Keratinocyte (primary cell): ENCODE results near the gene AAMP. TPM values are rescaled to one million over a fixed set of nuclear protein-coding genes. Genes with fewer than 3 reads are reported as not detected.

ENCODE experiments used
- DNase-seq: peaks from one replicate; pipeline ENCODE4 v3.0.0-alpha.2; 2011; ENCODE audit warnings: low read depth, missing footprints, low spot score
- FAIRE-seq: peaks from 2 replicates; lab custom pipeline; 2011; peaks lifted over from hg19 to GRCh38; lab: Jason Lieb, UNC
- H2AFZ ChIP-seq: 2 replicates; pipeline ENCODE4 v1.6.0; 2012; ENCODE audit warnings: low read length, control low read depth, inconsistent platforms; ENCODE audit not compliant: control insufficient read depth
- H3K27ac ChIP-seq: 2 replicates; pipeline ENCODE4 v1.5.1; 2011; ENCODE audit warnings: low read length; ENCODE audit not compliant: control insufficient read depth, insufficient read depth
- H3K27me3 ChIP-seq: 3 replicates; pipeline ENCODE4 v1.6.0; 2011; ENCODE audit warnings: low read length; ENCODE audit not compliant: control insufficient read depth, insufficient read depth; ENCODE audit errors: extremely low read depth
- H3K36me3 ChIP-seq, 2 experiments: 2 replicates in 1 of 2; 3 replicates in 1 of 2; pipeline ENCODE4 v1.5.1; 2011; ENCODE audit warnings: low read length in 2 of 2, mild to moderate bottlenecking in 1 of 2; ENCODE audit not compliant: control insufficient read depth in 2 of 2, insufficient read depth in 2 of 2; ENCODE audit errors: extremely low read depth in 1 of 2
- H3K4me1 ChIP-seq: 3 replicates; pipeline ENCODE4 v1.5.1; 2011; ENCODE audit warnings: low read length; ENCODE audit not compliant: control insufficient read depth, insufficient read depth; ENCODE audit errors: extremely low read depth
- H3K4me2 ChIP-seq: 3 replicates; pipeline ENCODE4 v1.6.0; 2011; ENCODE audit warnings: low read depth, low read length; ENCODE audit not compliant: control insufficient read depth, insufficient read depth; ENCODE audit errors: extremely low read depth
- H3K4me3 ChIP-seq, 3 experiments: fragments of 200-600 bp in 1 of 3; sonication (generic) in 1 of 3; 2 replicates in 2 of 3; 3 replicates in 1 of 3; pipeline ENCODE4 v1.5.1; 2011 to 2016; ENCODE audit warnings: low read length in 3 of 3, mild to moderate bottlenecking in 3 of 3, control low read depth in 2 of 3, inconsistent platforms in 1 of 3, low read depth in 1 of 3, mixed read lengths in 1 of 3, mixed run types in 1 of 3, moderate library complexity in 1 of 3; ENCODE audit not compliant: control insufficient read depth in 2 of 3, insufficient read depth in 2 of 3; ENCODE audit errors: extremely low read depth in 1 of 3
- H3K79me2 ChIP-seq: 2 replicates; pipeline ENCODE4 v1.6.0; 2012; ENCODE audit warnings: low read length; ENCODE audit not compliant: control insufficient read depth, insufficient read depth
- H3K9ac ChIP-seq: 3 replicates; pipeline ENCODE4 v1.6.0; 2011; ENCODE audit warnings: low read length; ENCODE audit not compliant: control insufficient read depth, insufficient read depth; ENCODE audit errors: extremely low read depth
- H3K9me1 ChIP-seq: 3 replicates; pipeline ENCODE4 v1.6.0; 2011; ENCODE audit warnings: low read length; ENCODE audit not compliant: control insufficient read depth, insufficient read depth; ENCODE audit errors: extremely low read depth
- H3K9me3 ChIP-seq: 2 replicates; pipeline ENCODE4 v1.5.1; 2012; ENCODE audit warnings: low read depth, low read length; ENCODE audit not compliant: control insufficient read depth
- H4K20me1 ChIP-seq: 3 replicates; pipeline ENCODE4 v1.6.0; 2011; ENCODE audit warnings: low read length; ENCODE audit not compliant: control insufficient read depth, insufficient read depth; ENCODE audit errors: extremely low read depth
- EZH2 ChIP-seq: IDR thresholded peaks from one replicate; pipeline ENCODE4 v1.6.1; 2012; ENCODE audit warnings: inconsistent platforms, mild to moderate bottlenecking, low read length, moderate library complexity
- dilution Hi-C: fragments of 300-500 bp; cut with MboI; formaldehyde crosslinking; loops from one replicate; pipeline ENCODE4 v1.7.0; 2020; ENCODE audit warnings: low sequenced_read_pairs; ENCODE audit not compliant: extremely low pct_ligation_motif_present
- polyA plus RNA-seq, 5 experiments: library from polyadenylated mRNA; depleted of rRNA in 3 of 5; stranded (reverse) in 3 of 5; stranded (forward) in 1 of 5; unstranded in 1 of 5; fragments of >200 nt; gene quantifications; 1 replicate in 1 of 5; 2 replicates in 3 of 5; 3 replicates in 1 of 5; pipeline versions ENCODE4 v1.2.1 to v1.2.3, GENCODE V29; 2011 to 2012; ENCODE audit warnings: missing spikeins in 2 of 5, low read depth in 1 of 5, low replicate concordance in 1 of 5
- TF ChIP-seq, protein P1 (sequence below), 3 experiments: IDR thresholded peaks in 1 of 3; conservative IDR thresholded peaks in 1 of 3; optimal IDR thresholded peaks in 1 of 3; 2 replicates in 2 of 3; 3 replicates in 1 of 3; pipeline versions ENCODE3 to v1.5.1; 2011; ENCODE audit warnings: low read length in 3 of 3, mild to moderate bottlenecking in 3 of 3, moderate library complexity in 2 of 3, control low read depth in 1 of 3, inconsistent platforms in 1 of 3; ENCODE audit not compliant: insufficient read depth in 2 of 3; ENCODE audit errors: extremely low read depth in 1 of 3

The AAMP gene
- polyA plus RNA-seq, 1 donor (not counting 4 experiments of a cell fraction or from before 2014, with no cell fraction given): 78.4 TPM

DNA sequence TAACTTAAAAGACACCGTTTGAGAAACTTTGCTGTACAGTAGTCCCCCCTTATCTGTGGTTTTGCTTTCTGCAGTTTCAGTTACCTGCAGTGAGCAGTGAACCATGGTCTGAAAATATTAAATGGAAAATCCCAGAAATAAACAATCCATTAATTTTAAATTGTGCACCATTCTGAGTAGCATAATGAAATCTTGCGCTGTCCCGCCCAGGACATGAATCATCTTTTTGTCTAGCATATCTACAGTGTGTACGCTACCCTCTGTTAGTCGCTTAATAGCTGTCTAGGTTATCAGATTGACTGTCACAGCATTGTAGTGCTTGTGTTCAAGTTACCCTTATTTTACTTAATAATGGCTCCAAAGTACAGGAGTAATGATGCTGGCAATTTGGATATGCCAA lies 46.9 kb downstream of the AAMP start:
- Histone ChIP-seq H3K27me3 (no peaks in the 10 kb centered on the region), H3K27ac (no peak overlapping the region), H3K79me2 (peaks cover 88% of the 10 kb centered on the region), H4K20me1 (peaks cover 45% of the 10 kb centered on the region), H3K4me3 (peak overlapping the region in 1 of 3 experiments; percentile 15), H3K36me3 (peaks cover 19 to 24% of the 10 kb centered on the region in 2 experiments), H3K9ac (no peak overlapping the region), H3K4me2 (peak overlapping the region; percentile 23), H3K9me1 (peaks cover 4% of the 10 kb centered on the region), H2AFZ (no peak overlapping the region), H3K4me1 (peaks cover 46% of the 10 kb centered on the region), H3K9me3 (no peaks in the 10 kb centered on the region)
- no peak for DNase-seq
- no peak for TF ChIP-seq EZH2
- TF ChIP-seq, protein P1, sequence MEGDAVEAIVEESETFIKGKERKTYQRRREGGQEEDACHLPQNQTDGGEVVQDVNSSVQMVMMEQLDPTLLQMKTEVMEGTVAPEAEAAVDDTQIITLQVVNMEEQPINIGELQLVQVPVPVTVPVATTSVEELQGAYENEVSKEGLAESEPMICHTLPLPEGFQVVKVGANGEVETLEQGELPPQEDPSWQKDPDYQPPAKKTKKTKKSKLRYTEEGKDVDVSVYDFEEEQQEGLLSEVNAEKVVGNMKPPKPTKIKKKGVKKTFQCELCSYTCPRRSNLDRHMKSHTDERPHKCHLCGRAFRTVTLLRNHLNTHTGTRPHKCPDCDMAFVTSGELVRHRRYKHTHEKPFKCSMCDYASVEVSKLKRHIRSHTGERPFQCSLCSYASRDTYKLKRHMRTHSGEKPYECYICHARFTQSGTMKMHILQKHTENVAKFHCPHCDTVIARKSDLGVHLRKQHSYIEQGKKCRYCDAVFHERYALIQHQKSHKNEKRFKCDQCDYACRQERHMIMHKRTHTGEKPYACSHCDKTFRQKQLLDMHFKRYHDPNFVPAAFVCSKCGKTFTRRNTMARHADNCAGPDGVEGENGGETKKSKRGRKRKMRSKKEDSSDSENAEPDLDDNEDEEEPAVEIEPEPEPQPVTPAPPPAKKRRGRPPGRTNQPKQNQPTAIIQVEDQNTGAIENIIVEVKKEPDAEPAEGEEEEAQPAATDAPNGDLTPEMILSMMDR (optimal IDR thresholded peaks at IDR 0.05 in 1 of 3, IDR thresholded peaks at IDR 0.05 in 1 of 3, conservative IDR thresholded peaks at IDR 0.05 in 1 of 3; ENCODE audit: extremely low read depth in 1 of 3, insufficient read depth in 2 of 3, low read length in 3 of 3): no peak
- dilution Hi-C loops: no loop called here
- peak; percentile 56 for FAIRE-seq

DNA sequence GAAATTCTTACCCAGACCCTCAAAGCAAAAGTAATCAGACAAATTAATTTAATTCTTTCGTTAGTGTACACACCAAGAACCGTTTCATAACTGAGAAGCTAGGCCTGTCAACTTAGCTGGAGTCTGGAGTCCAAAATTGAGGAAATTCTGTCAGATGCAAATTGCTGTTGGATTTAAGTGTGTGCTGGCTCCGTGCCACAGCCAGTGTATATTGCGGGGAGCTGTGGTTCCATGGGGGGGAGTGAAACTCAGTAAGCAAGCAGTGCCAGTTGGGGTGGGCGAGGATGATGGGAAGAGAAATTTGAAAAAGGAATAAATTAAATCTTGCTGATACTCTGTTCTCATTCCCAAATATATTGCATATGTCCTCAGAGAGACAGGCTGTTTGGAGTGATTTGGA lies 48.9 kb downstream of the AAMP start:
- Histone ChIP-seq H3K79me2 (peaks cover 88% of the 10 kb centered on the region), H3K27ac (peak overlapping the region; percentile 10), H3K9ac (no peak overlapping the region), H3K4me2 (peak overlapping the region; percentile 71), H3K9me3 (no peaks in the 10 kb centered on the region), H3K4me3 (peak overlapping the region in 2 of 3 experiments; percentile 46 to 96), H2AFZ (no peak overlapping the region), H4K20me1 (peaks cover 45% of the 10 kb centered on the region), H3K36me3 (peaks cover 15 to 24% of the 10 kb centered on the region in 2 experiments), H3K27me3 (no peaks in the 10 kb centered on the region), H3K4me1 (peaks cover 48% of the 10 kb centered on the region), H3K9me1 (peaks cover 4% of the 10 kb centered on the region)
- no peak for TF ChIP-seq EZH2
- DNase-seq (no peak), FAIRE-seq (no peak)
- dilution Hi-C loops: no loop called here

DNA sequence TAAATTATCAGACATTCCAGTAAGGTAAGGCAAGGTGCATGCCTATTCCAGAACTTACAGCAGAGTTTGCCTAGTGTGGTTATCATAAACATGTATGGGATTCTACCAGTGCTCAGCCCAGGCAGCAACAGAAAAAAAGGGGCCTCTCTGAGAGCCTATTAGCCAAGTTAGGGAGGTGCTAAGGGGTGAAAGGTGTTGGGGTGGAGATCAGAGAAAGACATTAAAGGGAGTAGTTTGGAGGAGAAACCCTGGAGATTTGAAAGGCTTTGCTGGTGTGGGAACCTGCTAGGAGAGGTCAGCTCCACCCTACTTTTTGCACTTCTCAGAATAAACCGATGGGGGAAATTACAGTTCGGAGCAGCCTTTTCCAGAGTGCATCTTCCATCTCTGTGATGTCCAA lies 50.0 kb downstream of the AAMP start:
- H3K9me3 ChIP-seq: no peaks in the 10 kb centered on the region
- dilution Hi-C loops: no loop called here
- H3K9ac ChIP-seq: peak overlapping the region; percentile 94
- peaks cover 4% of the 10 kb centered on the region for H3K9me1 ChIP-seq
- H4K20me1 ChIP-seq: peaks cover 37% of the 10 kb centered on the region
- peak overlapping the region; percentile 92 for H3K27ac ChIP-seq
- TF ChIP-seq, protein P1 (optimal IDR thresholded peaks at IDR 0.05 in 1 of 3, IDR thresholded peaks at IDR 0.05 in 1 of 3, conservative IDR thresholded peaks at IDR 0.05 in 1 of 3; ENCODE audit: extremely low read depth in 1 of 3, insufficient read depth in 2 of 3, low read length in 3 of 3): no peak
- TF ChIP-seq EZH2: no peak
- peaks cover 5 to 20% of the 10 kb centered on the region in 2 experiments for H3K36me3 ChIP-seq
- H3K79me2 ChIP-seq: peaks cover 77% of the 10 kb centered on the region
- peak overlapping the region; percentile 90 to 97 (median 96) for H3K4me3 ChIP-seq
- H3K27me3 ChIP-seq: no peaks in the 10 kb centered on the region
- H3K4me2 ChIP-seq: peak overlapping the region; percentile 71
- FAIRE-seq: no peak
- H2AFZ ChIP-seq: no peak overlapping the region
- H3K4me1 ChIP-seq: peaks cover 48% of the 10 kb centered on the region
- no peak for DNase-seq
